GM12878 (cell line): ENCODE data around the gene AOPEP. TPM values are rescaled to one million over a fixed set of nuclear protein-coding genes. Genes with fewer than 3 reads are reported as not detected.
A peak's percentile ranks its signal among the peaks of the same experiment; 100 is the strongest.

Source experiments
- ATAC-seq: fragments of 200-7000 bp; cut with Tn5 transposase; 3 replicates; pipeline ENCODE4 v1.9.1; 2020; ENCODE audit warnings: mild to moderate bottlenecking, moderate library complexity
- BruUV-seq: library from RNA; stranded (reverse); fragments of 400-500 nt; replicated peaks from 2 replicates; lab custom pipeline; 2021; lab: Mats Ljungman, UMichigan
- CTCF ChIA-PET: fragments of 300-600 bp; sonication (Branson Sonifier 250); formaldehyde crosslinking; extraction: SDS; loops from one replicate; lab custom pipeline; 2021; ENCODE audit warnings: inconsistent platforms; lab: Yijun Ruan, JAX
- POLR2A ChIA-PET: fragments of 350-600 bp; formaldehyde crosslinking; extraction: SDS; loops from one replicate; lab custom pipeline; 2021; ENCODE audit warnings: inconsistent platforms; lab: Charles Lee
- RAD21 ChIA-PET: fragments of 300-600 bp; sonication (Branson Sonifier 250); formaldehyde crosslinking; loops from one replicate; lab custom pipeline; 2023; ENCODE audit warnings: antibody characterized with exemption; ENCODE audit not compliant: unreplicated experiment; lab: Charles Lee
- SMC1A ChIA-PET: fragments of 300-600 bp; sonication (Branson Sonifier 250); formaldehyde crosslinking; loops from one replicate; lab custom pipeline; 2023; ENCODE audit not compliant: unreplicated experiment, uncharacterized antibody; lab: Charles Lee
- DNase-seq: peaks from one replicate; pipeline ENCODE4 v3.0.0-alpha.2; 2011; ENCODE audit warnings: low read depth, low spot score
- FAIRE-seq: peaks from 3 replicates; lab custom pipeline; 2011; peaks lifted over from hg19 to GRCh38; lab: Jason Lieb, UNC
- H2AFZ ChIP-seq: 2 replicates; pipeline ENCODE4 v1.6.0; 2011; ENCODE audit warnings: low read depth, low read length, control low read depth; ENCODE audit not compliant: control insufficient read depth
- H3K27ac ChIP-seq: 2 replicates; pipeline ENCODE4 v1.5.1; 2011; ENCODE audit warnings: control low read depth; ENCODE audit not compliant: control insufficient read depth, insufficient read depth
- H3K27me3 ChIP-seq, 2 experiments: replicated peaks in 1 of 2; 2 replicates each; pipeline versions ENCODE4 v1.6.0 to v1.6.1; 2011; ENCODE audit warnings: low read length in 1 of 2; ENCODE audit not compliant: control insufficient read depth in 2 of 2, insufficient read depth in 2 of 2
- H3K36me3 ChIP-seq, 2 experiments: 2 replicates each; pipeline ENCODE4 v1.5.1; 2011; ENCODE audit warnings: low read length in 1 of 2; ENCODE audit not compliant: control insufficient read depth in 2 of 2, insufficient read depth in 2 of 2
- H3K4me1 ChIP-seq: 2 replicates; pipeline ENCODE4 v1.6.1; 2011; ENCODE audit warnings: mild to moderate bottlenecking, low read length, moderate library complexity, mixed read lengths; ENCODE audit not compliant: control insufficient read depth, insufficient read depth
- H3K4me2 ChIP-seq: 2 replicates; pipeline ENCODE4 v1.6.0; 2011; ENCODE audit warnings: control low read depth; ENCODE audit not compliant: control insufficient read depth, insufficient read depth
- H3K4me3 ChIP-seq: fragments of 200-600 bp; sonication (generic); 2 replicates; pipeline ENCODE4 v1.5.1; 2016
- H3K79me2 ChIP-seq: 2 replicates; pipeline ENCODE4 v1.6.0; 2011; ENCODE audit warnings: low read length; ENCODE audit not compliant: control insufficient read depth, insufficient read depth
- H3K9ac ChIP-seq: 2 replicates; pipeline ENCODE4 v1.8.0; 2011; ENCODE audit warnings: low read length, control low read depth, mixed read lengths; ENCODE audit not compliant: control insufficient read depth, insufficient read depth
- H3K9me3 ChIP-seq: replicated peaks from 3 replicates; pipeline ENCODE4 v1.5.1; 2011; ENCODE audit warnings: mild to moderate bottlenecking, low read length; ENCODE audit not compliant: control insufficient read depth, insufficient read depth
- H4K20me1 ChIP-seq: 2 replicates; pipeline ENCODE4 v1.6.0; 2011; ENCODE audit not compliant: control insufficient read depth, insufficient read depth
- BCL11A ChIP-seq: IDR thresholded peaks from 2 replicates; pipeline ENCODE4 v1.6.1; 2011; ENCODE audit warnings: low read depth, low read length
- CREM ChIP-seq: IDR thresholded peaks from 2 replicates; pipeline ENCODE4 v1.6.1; 2014; ENCODE audit warnings: antibody characterized with exemption, low read depth
- JUNB ChIP-seq: IDR thresholded peaks from 2 replicates; pipeline ENCODE4 v1.6.1; 2016; ENCODE audit warnings: antibody characterized with exemption, mild to moderate bottlenecking
- JUND ChIP-seq: IDR thresholded peaks from 2 replicates; pipeline ENCODE4 v1.6.1; 2012; ENCODE audit warnings: low read depth, mild to moderate bottlenecking, low read length, improper control_type of control experiment, moderate library complexity
- MEF2A ChIP-seq: IDR thresholded peaks from 2 replicates; pipeline ENCODE4 v1.6.1; 2011; ENCODE audit warnings: low read depth, mild to moderate bottlenecking, low read length, moderate library complexity; ENCODE audit not compliant: insufficient read depth
- MYB ChIP-seq: fragments of 150-350 bp; IDR thresholded peaks from 2 replicates; pipeline ENCODE4 v1.6.1; 2014; ENCODE audit warnings: mild to moderate bottlenecking, low read depth, low read length, borderline replicate concordance
- NFXL1 ChIP-seq: fragments of 450-650 bp; IDR thresholded peaks from 2 replicates; pipeline ENCODE4 v1.6.1; 2017; ENCODE audit warnings: antibody characterized with exemption, mild to moderate bottlenecking, borderline replicate concordance
- STAT3 ChIP-seq: IDR thresholded peaks from 2 replicates; pipeline ENCODE4 v1.6.1; 2011; ENCODE audit warnings: low read depth, low read length, improper control_type of control experiment
- SUPT20H ChIP-seq: IDR thresholded peaks from 2 replicates; pipeline ENCODE4 v1.6.1; 2011; ENCODE audit warnings: low read depth, mild to moderate bottlenecking, low read length, moderate library complexity, borderline replicate concordance; ENCODE audit not compliant: control insufficient read depth
- ZNF687 ChIP-seq: fragments of 450-650 bp; IDR thresholded peaks from 2 replicates; pipeline ENCODE4 v1.6.1; 2017; ENCODE audit warnings: mild to moderate bottlenecking, moderate library complexity
- WGBS: methylation state at CpG from one replicate; pipeline ENCODE4 v1.1.6; 2016; ENCODE audit warnings: low lambda C conversion rate; ENCODE audit not compliant: insufficient replicate concordance, insufficient coverage; ENCODE audit errors: missing lambda C conversion rate; 5-methylcytosine and 5-hydroxymethylcytosine counted together
- in situ Hi-C: fragments of 300-500 bp; cut with MboI; formaldehyde crosslinking; loops from 9 replicates; pipeline ENCODE4 v1.14.3; 2018; ENCODE audit warnings: mixed read lengths
- intact Hi-C: fragments of 100-400 bp; cut with micrococcal nuclease; formaldehyde crosslinking; loops from one replicate; pipeline ENCODE4 v1.14.2; 2022; ENCODE audit not compliant: unreplicated experiment
- polyA plus RNA-seq, 11 experiments: library from polyadenylated mRNA; depleted of rRNA in 4 of 11; unstranded in 6 of 11; stranded (reverse) in 5 of 11; fragments of >200 nt; fragmentation: Nextera tagmentation in 4 of 11; fragmentation: Illumina TruSeq in 1 of 11; extraction: Ambion mirVana in 4 of 11; extraction: Trizol in 1 of 11; gene quantifications; 1 replicate in 1 of 11; 2 replicates in 10 of 11; pipeline versions ENCODE4 v1.2.1 to v1.2.3, GENCODE V29; 2011 to 2016; ENCODE audit warnings: inconsistent platforms in 2 of 11, missing spikeins in 2 of 11, low read depth in 1 of 11
- total RNA-seq, 4 experiments: library from RNA; depleted of rRNA in 3 of 4; stranded (reverse); fragments of >200 nt in 3 of 4; fragmentation: Illumina TruSeq in 1 of 4; extraction: Trizol in 1 of 4; gene quantifications; 2 replicates each; pipeline versions ENCODE4 v1.2.1 to v1.2.3, GENCODE V29; 2013 to 2021

Gene AOPEP
- total and polyA plus RNA-seq, 10 of the 15 experiments (the other 5 are each of a cell fraction or from before 2014, with no cell fraction given) = 2.3 to 16.9 (median 10.1) TPM

GRCh38 chr9:94802793-94803192 lies 76.3 kb downstream of the AOPEP start (continued):
- TF ChIP-seq ZNF687 (peak; percentile 88), MYB (no peak), JUNB (peak; percentile 71), JUND (0 out of 2 replicates have a peak, but pooled peaks have one; percentile 49), MEF2A (0 out of 2 replicates have a peak, but pooled peaks have one; percentile 64)

GRCh38 chr9:94804316-94804715 lies 77.8 kb downstream of the AOPEP start:
- DNase-seq (no peak), ATAC-seq (no peak), FAIRE-seq (no peak)
- TF ChIP-seq BCL11A (no peak), STAT3 (no peak), NFXL1 (no peak), SUPT20H (no peak), CREM (no peak)
- WGBS = 83% methylated on average over 5 of the region's 5 CpGs
- ChIA-PET CTCF (interaction anchor here (0.6 to 3.6 kb wide), 12 partner anchors 7 to 326 kb away, joined by 3 to 13 read pairs (median 4); no protein-coding TSS in a partner anchor), RAD21 (interaction anchor here (0.7 to 5.9 kb wide), 9 partner anchors 9 to 113 kb away, joined by 3 to 29 read pairs (median 6); no protein-coding TSS in a partner anchor), SMC1A (interaction anchor here (0.9 to 3.6 kb wide), 17 partner anchors 9 to 323 kb away, joined by 3 to 17 read pairs (median 4); no protein-coding TSS in a partner anchor), POLR2A (interaction anchor here (0.6 to 1.5 kb wide), 2 partner anchors 27 to 56 kb away, joined by 5 read pairs; no protein-coding TSS in a partner anchor)
- in situ Hi-C loops (no loop called here), intact Hi-C loops (no loop called here)
- Histone ChIP-seq H3K36me3 (peaks cover 0 to 1% of the 10 kb centered on the region in 2 experiments; a peak in 1 of 4 replicates), H2AFZ (no peak overlapping the region), H3K27me3 (no peaks in the 10 kb centered on the region), H3K4me1 (peaks cover 66% of the 10 kb centered on the region), H3K79me2 (peaks cover 8% of the 10 kb centered on the region), H3K9ac (no peak overlapping the region; the same call in 1 of the 2 replicates), H3K27ac (peak overlapping the region; percentile 86), H4K20me1 (no peaks in the 10 kb centered on the region), H3K4me3 (no peak overlapping the region; the same call in 1 of the 2 replicates), H3K4me2 (peak overlapping the region; percentile 17), H3K9me3 (no peaks in the 10 kb centered on the region)
- BruUV-seq = no TSS peak
